Hematopoietic multipotent progenitor cell treated with erythropoietin and hydrocortisone succinate and interleukin-3 and kit ligand, for 17 days (in vitro differentiated cells): ENCODE measurements around the gene CYB561A3.

Experiments
- DNase-seq: peaks from one replicate; pipeline ENCODE4 v3.0.0-alpha.2; 2015; ENCODE audit warnings: low spot score

CYB561A3 gene

GRCh38 chr11:61369372-61370348 is 8.0 kb upstream of the CYB561A3 start:
- DNase-seq = no peak

GRCh38 chr11:61368646-61369045 is 7.0 kb upstream of the CYB561A3 start:
- DNase-seq = no peak

GRCh38 chr11:61367406-61367805 is 5.7 kb upstream of the CYB561A3 start:
- peak; percentile 70 for DNase-seq

GRCh38 chr11:61364012-61364675 is 2.5 kb upstream of the CYB561A3 start:
- no peak for DNase-seq

- DNase-seq = no peak
Measured at GRCh38 chr11:61362542-61362875, 827 bp upstream of the CYB561A3 start.

- DNase-seq = no peak
Measured at GRCh38 chr11:61361237-61361740, 393 bp downstream of the CYB561A3 start.

- no peak for DNase-seq
Measured at GRCh38 chr11:61359516-61359915, 2.2 kb downstream of the CYB561A3 start.

GRCh38 chr11:61358566-61358965 is 3.1 kb downstream of the CYB561A3 start:
- no peak for DNase-seq

- no peak for DNase-seq
Measured at GRCh38 chr11:61357894-61358239, 3.8 kb downstream of the CYB561A3 start.

- no peak for DNase-seq
Measured at GRCh38 chr11:61357233-61357893, 4.3 kb downstream of the CYB561A3 start.

- no peak for DNase-seq
Measured at GRCh38 chr11:61356706-61357105, 5.0 kb downstream of the CYB561A3 start.

GRCh38 chr11:61354208-61354607 is 7.5 kb downstream of the CYB561A3 start:
- DNase-seq = no peak

GRCh38 chr11:61353131-61354067 is 8.3 kb downstream of the CYB561A3 start:
- peak; percentile 32 for DNase-seq

GRCh38 chr11:61352038-61352437 is 9.6 kb downstream of the CYB561A3 start:
- DNase-seq = no peak

- no peak for DNase-seq
Measured at GRCh38 chr11:61350803-61351202, 10.9 kb downstream of the CYB561A3 start.

GRCh38 chr11:61350336-61350735 is 11.3 kb downstream of the CYB561A3 start:
- no peak for DNase-seq

GRCh38 chr11:61349916-61350315 is 11.8 kb downstream of the CYB561A3 start:
- no peak for DNase-seq

GRCh38 chr11:61349189-61349751 is 12.4 kb downstream of the CYB561A3 start:
- no peak for DNase-seq

GRCh38 chr11:61347916-61348461 is 13.7 kb downstream of the CYB561A3 start:
- DNase-seq = no peak

- peak; percentile 80 for DNase-seq
Measured at GRCh38 chr11:61345954-61346843, 15.5 kb downstream of the CYB561A3 start.
